Astrocyte (in vitro differentiated cells and primary cell): ENCODE results near the gene SYT14.

ENCODE experiments used
- EZH2 ChIP-seq: IDR thresholded peaks from 2 replicates; pipeline ENCODE4 v1.6.1; 2012; ENCODE audit warnings: mild to moderate bottlenecking, low read length, inconsistent platforms; ENCODE audit not compliant: insufficient read depth
- TF ChIP-seq, protein P1 (sequence below): IDR thresholded peaks from 2 replicates; pipeline ENCODE4 v1.5.1; 2011; ENCODE audit warnings: low read depth, mild to moderate bottlenecking, inconsistent platforms, low read length, moderate library complexity; ENCODE audit not compliant: insufficient read depth

DNA sequence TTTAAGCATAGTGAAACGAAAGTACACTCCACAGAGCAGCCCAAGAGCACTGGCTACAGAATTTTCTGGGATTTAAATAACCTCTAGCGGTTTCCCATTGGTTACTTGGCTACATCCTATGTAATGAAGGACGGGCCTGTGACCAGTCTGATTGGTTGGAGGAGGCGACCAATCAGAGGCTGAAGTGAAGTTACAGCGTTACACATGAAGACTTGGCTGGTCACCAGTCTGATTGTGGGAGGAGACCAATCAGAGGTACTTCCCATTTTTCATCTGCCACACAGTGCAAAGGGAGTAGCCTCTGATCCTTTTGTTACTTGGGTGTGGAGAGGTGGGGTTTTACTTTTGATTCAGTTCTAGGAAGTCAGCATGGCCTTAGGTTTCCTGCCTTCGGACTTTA lies 151.8 kb downstream of the SYT14 start:
- TF ChIP-seq, protein P1, sequence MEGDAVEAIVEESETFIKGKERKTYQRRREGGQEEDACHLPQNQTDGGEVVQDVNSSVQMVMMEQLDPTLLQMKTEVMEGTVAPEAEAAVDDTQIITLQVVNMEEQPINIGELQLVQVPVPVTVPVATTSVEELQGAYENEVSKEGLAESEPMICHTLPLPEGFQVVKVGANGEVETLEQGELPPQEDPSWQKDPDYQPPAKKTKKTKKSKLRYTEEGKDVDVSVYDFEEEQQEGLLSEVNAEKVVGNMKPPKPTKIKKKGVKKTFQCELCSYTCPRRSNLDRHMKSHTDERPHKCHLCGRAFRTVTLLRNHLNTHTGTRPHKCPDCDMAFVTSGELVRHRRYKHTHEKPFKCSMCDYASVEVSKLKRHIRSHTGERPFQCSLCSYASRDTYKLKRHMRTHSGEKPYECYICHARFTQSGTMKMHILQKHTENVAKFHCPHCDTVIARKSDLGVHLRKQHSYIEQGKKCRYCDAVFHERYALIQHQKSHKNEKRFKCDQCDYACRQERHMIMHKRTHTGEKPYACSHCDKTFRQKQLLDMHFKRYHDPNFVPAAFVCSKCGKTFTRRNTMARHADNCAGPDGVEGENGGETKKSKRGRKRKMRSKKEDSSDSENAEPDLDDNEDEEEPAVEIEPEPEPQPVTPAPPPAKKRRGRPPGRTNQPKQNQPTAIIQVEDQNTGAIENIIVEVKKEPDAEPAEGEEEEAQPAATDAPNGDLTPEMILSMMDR: no peak
- no peak for TF ChIP-seq EZH2
